Body of pancreas (tissue), 4 donors: ENCODE data around the gene GALR1.

Experiments used
- CTCF ChIP-seq, 7 experiments: fragments of 450-650 bp in 4 of 7; fragments of 200-600 bp in 3 of 7; sonication (generic) in 3 of 7; IDR thresholded peaks; one replicate each; pipeline ENCODE4 v1.5.1; 2016 to 2019; ENCODE audit warnings: antibody characterized with exemption in 7 of 7
- POLR2A ChIP-seq, 3 donors: fragments of 450-650 bp; IDR thresholded peaks; one replicate each; pipeline ENCODE4 v1.6.1; 2016; ENCODE audit warnings: antibody characterized with exemption in 3 of 3, mild to moderate bottlenecking in 2 of 3

- TF ChIP-seq CTCF (IDR thresholded peaks at IDR 0.05) (no peak), POLR2A (IDR thresholded peaks at IDR 0.05) (no peak)
These were observed 64.9 kb downstream of the GALR1 start for GRCh38 chr18:77314511-77314910.
